AG04450 (cell line): ENCODE measurements around the gene QRFP. TPM values are rescaled to one million over a fixed set of nuclear protein-coding genes. Genes with fewer than 3 reads are reported as not detected.
A peak's percentile ranks its signal among the peaks of the same experiment; 100 is the strongest.

Experiments
- CTCF ChIA-PET: fragments of 300-600, 350-600 bp; formaldehyde crosslinking; extraction: SDS; loops from one replicate; lab custom pipeline; 2022; ENCODE audit warnings: antibody characterized with exemption, inconsistent platforms; lab: Charles Lee
- POLR2A ChIA-PET: fragments of 350-600 bp; formaldehyde crosslinking; extraction: SDS; loops from one replicate; lab custom pipeline; 2021; ENCODE audit warnings: antibody characterized with exemption, inconsistent platforms; lab: Yijun Ruan, JAX
- DNase-seq: peaks from one replicate; pipeline ENCODE4 v3.0.0-alpha.2; 2011; ENCODE audit warnings: low read depth, low spot score
- H3K27ac ChIP-seq: one replicate; pipeline ENCODE4 v1.5.1; 2012; ENCODE audit warnings: low read depth, low read length, control low read depth
- H3K27me3 ChIP-seq: one replicate; pipeline ENCODE4 v1.6.0; 2012; ENCODE audit warnings: low read length; ENCODE audit not compliant: control insufficient read depth, insufficient read depth
- H3K4me3 ChIP-seq: 2 replicates; pipeline ENCODE4 v1.5.1; 2011; ENCODE audit warnings: mild to moderate bottlenecking, low read depth, low read length, control low read depth
- H3K9me3 ChIP-seq: 2 replicates; pipeline ENCODE4 v1.5.1; 2012; ENCODE audit warnings: low read length; ENCODE audit not compliant: control insufficient read depth, insufficient read depth
- CTCF ChIP-seq: IDR thresholded peaks from 2 replicates; pipeline ENCODE4 v1.5.1; 2011; ENCODE audit warnings: low read depth, low read length, control low read depth, inconsistent platforms
- polyA plus RNA-seq: library from polyadenylated mRNA; depleted of rRNA; stranded (reverse); fragments of >200 nt; gene quantifications from 2 replicates; pipeline ENCODE4 v1.2.3, GENCODE V29; 2011

The QRFP gene
- polyA plus RNA-seq, 1 experiment = not detected

DNA sequence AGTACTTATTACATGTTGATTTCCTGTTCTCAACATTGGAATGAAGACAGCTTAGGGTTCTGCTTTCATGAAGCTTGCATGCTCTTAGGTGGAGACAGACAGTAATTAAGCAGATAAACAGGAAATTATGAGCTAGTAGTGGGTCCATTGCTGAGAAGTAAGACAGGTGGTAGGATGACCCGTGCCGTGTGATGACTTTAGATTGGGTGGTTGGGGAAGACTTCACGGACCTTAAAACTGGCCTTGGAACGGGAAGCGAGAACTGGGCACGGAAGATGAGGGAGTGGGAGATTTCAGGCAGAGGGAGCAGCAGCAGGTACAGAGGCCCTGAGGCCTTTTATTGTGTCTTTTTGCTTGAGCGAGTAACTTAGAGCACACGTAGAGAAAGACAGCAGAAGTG lies 34.4 kb downstream of the QRFP start:
- H3K9me3 ChIP-seq = no peaks in the 10 kb centered on the region
- no peaks in the 10 kb centered on the region for H3K27me3 ChIP-seq
- ChIA-PET CTCF (interaction anchor here (0.5 to 12.0 kb wide), 7 partner anchors 20 to 184 kb away, joined by 3 to 390 read pairs (median 4); no protein-coding TSS in a partner anchor), POLR2A (no interaction called here)
- no peak for DNase-seq
- TF ChIP-seq CTCF = no peak
- no peak overlapping the region for H3K27ac ChIP-seq
- no peak overlapping the region for H3K4me3 ChIP-seq

DNA sequence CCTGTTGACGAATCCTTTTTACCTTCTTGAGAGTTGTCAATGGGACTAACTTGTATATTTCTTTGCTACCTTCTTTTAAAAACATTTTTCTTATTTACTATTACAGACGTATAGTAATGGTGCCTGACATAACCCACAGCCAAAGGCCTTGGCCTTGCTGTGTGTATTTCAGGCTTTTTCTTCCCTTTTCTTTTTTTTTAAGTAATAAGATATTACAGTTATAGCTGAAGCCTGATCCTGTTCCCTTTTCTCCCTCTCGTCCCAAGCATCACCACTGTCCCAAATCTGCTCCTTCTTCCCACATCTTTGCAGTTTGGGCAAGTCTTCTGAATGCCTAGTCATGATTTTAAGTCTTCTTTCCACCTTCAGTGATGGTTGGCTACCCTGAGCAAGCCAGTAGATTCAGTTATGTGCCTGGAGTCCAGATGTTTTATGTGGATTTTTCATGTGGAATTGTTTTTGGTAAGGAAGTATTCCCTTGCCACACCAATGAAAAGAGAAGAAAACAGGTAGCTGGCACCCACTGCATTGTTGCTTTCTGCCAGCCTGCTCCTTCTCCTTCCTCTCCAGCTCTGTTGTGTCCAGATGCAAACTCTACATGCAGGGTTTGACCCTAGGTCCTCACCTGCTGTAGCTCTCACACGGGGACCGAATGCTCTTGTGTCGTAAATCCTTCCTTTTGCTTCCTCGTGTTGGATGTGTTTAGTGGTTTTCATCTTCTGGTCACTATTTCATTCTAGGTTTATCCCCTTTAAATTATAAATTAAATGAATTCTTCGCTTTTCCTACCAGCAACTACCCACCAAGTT lies 35.0 kb downstream of the QRFP start:
- Histone ChIP-seq H3K27ac (peak overlapping the region; percentile 90), H3K27me3 (no peaks in the 10 kb centered on the region), H3K4me3 (no peak overlapping the region), H3K9me3 (no peaks in the 10 kb centered on the region)
- no peak for TF ChIP-seq CTCF
- POLR2A ChIA-PET = interaction anchor here (0.5 kb wide), 1 partner anchor 387 kb away, joined by 3 read pairs; no protein-coding TSS in a partner anchor
- no peak for DNase-seq
- CTCF ChIA-PET = interaction anchor here (0.6 to 12.0 kb wide), 10 partner anchors 8 to 185 kb away, joined by 3 to 390 read pairs (median 4); no protein-coding TSS in a partner anchor

DNA sequence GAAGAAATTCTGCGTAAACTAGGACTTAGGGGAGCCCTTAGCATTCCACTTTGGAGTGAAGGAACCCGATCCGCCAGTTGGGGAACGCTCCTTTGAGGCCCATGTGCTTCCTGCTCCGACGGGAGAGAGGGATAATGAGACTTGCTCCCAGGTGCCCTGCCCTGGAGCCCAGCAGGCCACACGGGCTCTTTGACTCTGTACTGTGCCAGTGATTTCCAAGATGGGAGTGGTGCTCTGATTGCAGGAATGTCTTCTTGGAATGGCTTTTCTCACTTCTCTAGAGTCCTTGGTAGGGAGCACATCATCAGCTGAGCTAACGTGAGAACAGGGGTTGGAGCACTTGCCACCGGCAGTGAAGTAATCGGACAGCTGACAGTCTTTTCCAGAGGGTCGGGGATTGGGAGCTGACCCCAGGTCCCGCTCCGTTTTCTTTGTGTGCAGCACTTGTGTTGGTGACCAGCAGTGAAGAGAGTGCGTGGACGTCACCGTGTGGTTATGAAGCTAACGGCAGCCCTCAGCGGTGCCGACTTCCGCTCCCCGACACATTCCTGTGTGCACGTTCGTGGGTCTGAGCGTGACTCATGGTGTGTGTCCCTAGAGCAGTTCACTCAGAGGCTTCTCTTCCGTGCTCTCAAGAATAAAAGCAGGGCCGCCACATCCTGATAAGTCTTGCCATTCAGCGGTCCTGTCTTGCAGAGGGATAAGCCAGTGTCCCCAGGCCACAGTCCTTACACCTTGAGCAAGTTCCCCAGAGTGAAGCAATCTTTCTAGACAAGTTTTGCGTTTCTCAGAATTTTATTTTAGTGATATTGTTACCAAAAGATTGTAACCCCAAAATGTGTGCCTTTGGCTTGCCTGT lies 35.9 kb downstream of the QRFP start:
- Histone ChIP-seq H3K27ac (peak overlapping the region; percentile 90), H3K4me3 (peak overlapping the region; percentile 10; the same call in 1 of the 2 replicates), H3K27me3 (no peaks in the 10 kb centered on the region), H3K9me3 (no peaks in the 10 kb centered on the region)
- ChIA-PET POLR2A (interaction anchor here (0.5 kb wide), 1 partner anchor 388 kb away, joined by 3 read pairs; no protein-coding TSS in a partner anchor), CTCF (interaction anchor here (0.6 to 12.0 kb wide), 7 partner anchors 9 to 156 kb away, joined by 3 to 390 read pairs (median 4); no protein-coding TSS in a partner anchor)
- TF ChIP-seq CTCF = peak; percentile 35
- DNase-seq = peak; percentile 83

DNA sequence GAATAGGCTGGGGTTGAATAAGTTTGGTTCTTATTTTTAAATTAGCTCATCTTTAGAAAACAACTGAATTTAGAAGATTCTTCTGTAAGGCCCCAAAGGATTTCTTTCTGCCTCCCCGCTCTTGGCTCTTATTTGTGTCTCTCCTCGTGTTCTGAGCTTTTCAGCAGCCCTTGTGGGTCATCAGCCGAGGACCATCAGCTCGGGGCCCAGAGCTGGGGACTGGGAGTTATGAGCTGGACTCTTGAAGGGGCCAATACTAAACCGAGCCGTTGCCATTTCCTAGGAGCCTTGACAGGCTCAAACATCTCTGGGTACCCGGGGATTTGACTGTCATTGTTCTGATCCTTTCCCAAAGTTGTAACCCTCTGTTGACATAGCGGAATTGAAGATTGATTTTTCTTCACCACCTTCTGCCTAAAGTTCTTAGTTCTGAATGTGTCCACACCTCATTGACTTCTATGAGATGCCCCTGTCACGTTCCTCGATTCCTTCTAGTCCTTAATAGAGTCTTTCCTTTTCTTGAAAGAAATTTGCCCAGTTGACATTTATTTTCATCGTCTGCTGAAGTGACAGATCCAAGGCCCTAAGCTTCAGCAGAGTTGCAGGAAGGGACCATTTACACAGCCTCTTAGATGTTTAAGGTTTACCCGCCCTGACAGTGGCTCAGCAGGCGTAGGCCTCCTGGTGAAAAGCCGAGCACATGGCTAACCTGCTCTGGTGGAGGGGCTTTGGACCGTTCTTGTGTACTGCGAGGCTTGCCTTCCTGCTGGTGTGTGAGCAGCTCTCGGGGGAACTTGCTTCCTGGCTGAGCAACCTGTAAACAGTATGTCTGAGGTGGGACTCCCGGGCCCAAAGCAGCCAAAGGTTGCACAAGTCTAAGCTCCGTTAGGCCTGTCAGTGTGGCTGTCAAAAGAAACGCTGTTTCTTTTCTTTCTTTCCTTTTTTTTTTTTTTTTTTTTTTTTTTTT lies 37.6 kb downstream of the QRFP start:
- H3K27ac ChIP-seq = peak overlapping the region; percentile 94
- POLR2A ChIA-PET = interaction anchor here (0.5 to 1.6 kb wide), 5 partner anchors 13 to 74 kb away, joined by 3 to 6 read pairs (median 4); no protein-coding TSS in a partner anchor
- H3K9me3 ChIP-seq = no peaks in the 10 kb centered on the region
- TF ChIP-seq CTCF = no peak
- no peak overlapping the region for H3K4me3 ChIP-seq
- H3K27me3 ChIP-seq = no peaks in the 10 kb centered on the region
- CTCF ChIA-PET = interaction anchor here (0.8 to 2.4 kb wide), 7 partner anchors 8 to 187 kb away, joined by 3 to 22 read pairs (median 11); no protein-coding TSS in a partner anchor
- DNase-seq = no peak
